Measurements from ENCODE around the gene VSTM4.

Gene VSTM4

DNA sequence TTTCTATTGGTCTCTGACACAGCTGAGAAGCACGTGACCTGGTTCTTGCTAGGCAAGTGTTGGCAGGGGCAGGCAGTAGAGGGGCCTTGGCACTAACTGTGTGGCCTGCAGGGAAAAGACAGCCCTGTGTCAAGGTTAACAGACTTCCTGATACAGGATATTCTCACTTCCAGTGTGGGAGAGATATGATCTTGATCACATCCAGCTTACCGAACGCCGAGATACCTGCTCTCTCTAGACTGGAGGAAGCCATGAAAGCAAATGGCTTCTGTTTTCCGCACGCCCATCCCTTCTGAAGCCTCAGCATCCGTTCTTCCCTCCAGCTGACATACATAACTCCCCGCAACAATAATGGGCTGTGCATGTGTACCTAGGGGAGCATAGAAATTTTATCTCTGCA, 79.4 kb downstream of the VSTM4 start:
- TF ChIP-seq, protein P1, sequence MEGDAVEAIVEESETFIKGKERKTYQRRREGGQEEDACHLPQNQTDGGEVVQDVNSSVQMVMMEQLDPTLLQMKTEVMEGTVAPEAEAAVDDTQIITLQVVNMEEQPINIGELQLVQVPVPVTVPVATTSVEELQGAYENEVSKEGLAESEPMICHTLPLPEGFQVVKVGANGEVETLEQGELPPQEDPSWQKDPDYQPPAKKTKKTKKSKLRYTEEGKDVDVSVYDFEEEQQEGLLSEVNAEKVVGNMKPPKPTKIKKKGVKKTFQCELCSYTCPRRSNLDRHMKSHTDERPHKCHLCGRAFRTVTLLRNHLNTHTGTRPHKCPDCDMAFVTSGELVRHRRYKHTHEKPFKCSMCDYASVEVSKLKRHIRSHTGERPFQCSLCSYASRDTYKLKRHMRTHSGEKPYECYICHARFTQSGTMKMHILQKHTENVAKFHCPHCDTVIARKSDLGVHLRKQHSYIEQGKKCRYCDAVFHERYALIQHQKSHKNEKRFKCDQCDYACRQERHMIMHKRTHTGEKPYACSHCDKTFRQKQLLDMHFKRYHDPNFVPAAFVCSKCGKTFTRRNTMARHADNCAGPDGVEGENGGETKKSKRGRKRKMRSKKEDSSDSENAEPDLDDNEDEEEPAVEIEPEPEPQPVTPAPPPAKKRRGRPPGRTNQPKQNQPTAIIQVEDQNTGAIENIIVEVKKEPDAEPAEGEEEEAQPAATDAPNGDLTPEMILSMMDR (IDR thresholded peaks at IDR 0.05; ENCODE audit: low read depth, low read length) = no peak
- no peak overlapping the region for H3K4me3 ChIP-seq (replicated peaks in 1 of 2; ENCODE audit: low read depth in 2 of 2, low read length in 2 of 2)
- no peak for DNase-seq (ENCODE audit: low read depth in 2 of 2)

DNA sequence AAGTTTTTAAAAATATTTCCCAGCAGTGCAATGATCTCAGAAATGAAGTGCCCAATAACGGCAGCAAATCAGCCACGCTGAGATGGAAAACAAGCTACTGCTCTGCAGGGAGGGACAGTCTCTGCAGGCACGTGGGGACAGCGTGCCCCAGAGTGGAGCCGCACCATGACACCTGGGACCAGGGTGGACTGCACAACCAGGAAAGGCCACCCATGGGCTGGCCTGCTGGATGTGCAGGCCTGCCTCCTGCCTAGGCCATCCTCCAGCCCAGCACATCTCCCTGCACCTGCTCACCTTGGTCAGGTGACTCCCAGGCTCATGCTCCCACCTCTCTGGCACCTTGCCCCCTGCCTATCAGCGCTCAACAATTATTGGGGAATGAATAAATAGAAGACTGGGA, 80.4 kb downstream of the VSTM4 start:
- DNase-seq (ENCODE audit: low read depth in 2 of 2) = no peak
- no peak overlapping the region for H3K4me3 ChIP-seq (replicated peaks in 1 of 2; ENCODE audit: low read depth in 2 of 2, low read length in 2 of 2)
- TF ChIP-seq, protein P1 (IDR thresholded peaks at IDR 0.05; ENCODE audit: low read depth, low read length) = no peak

DNA sequence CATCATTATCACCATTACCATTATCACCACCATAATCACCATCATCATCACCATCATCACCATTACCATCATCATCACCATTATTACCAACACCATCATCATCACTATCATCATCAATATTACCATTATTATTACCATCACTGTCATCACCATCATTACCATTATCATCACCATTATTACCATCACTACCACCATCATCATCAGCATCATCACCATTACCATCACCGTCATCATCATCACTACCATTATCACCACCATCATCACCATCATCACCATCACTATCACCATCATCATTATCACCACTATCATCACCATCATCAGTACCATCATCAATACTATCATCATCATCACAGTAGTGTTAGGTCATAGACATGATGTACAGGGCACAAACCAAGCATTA, 81.4 kb downstream of the VSTM4 start:
- H3K4me3 ChIP-seq (replicated peaks in 1 of 2; ENCODE audit: low read depth in 2 of 2, low read length in 2 of 2) = no peak overlapping the region
- TF ChIP-seq, protein P1 (IDR thresholded peaks at IDR 0.05; ENCODE audit: low read depth, low read length) = no peak
- DNase-seq (ENCODE audit: low read depth in 2 of 2) = no peak

DNA sequence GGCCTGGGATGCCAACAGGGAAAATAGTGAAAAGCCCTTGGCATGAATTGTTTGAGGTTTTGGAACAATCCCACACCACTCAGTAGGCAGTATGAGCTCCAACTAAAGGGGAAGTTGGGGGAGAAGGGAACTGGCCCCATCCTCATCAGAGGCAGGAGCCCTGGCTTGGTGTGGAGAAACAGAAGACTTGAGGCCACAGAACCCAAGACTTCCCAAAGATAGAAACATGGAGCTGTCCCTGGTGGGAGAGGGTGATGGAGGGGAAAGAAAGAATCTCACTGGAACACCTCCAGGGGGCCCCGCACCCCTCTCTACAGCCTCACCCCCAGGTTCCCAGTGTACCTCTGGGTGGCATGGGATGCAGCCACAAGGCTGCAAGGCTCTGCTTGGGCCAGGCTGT, 85.7 kb downstream of the VSTM4 start:
- TF ChIP-seq, protein P1 (IDR thresholded peaks at IDR 0.05; ENCODE audit: low read depth, low read length) = no peak
- H3K4me3 ChIP-seq (replicated peaks in 1 of 2; ENCODE audit: low read depth in 2 of 2, low read length in 2 of 2) = no peak overlapping the region
- DNase-seq (ENCODE audit: low read depth in 2 of 2) = no peak

DNA sequence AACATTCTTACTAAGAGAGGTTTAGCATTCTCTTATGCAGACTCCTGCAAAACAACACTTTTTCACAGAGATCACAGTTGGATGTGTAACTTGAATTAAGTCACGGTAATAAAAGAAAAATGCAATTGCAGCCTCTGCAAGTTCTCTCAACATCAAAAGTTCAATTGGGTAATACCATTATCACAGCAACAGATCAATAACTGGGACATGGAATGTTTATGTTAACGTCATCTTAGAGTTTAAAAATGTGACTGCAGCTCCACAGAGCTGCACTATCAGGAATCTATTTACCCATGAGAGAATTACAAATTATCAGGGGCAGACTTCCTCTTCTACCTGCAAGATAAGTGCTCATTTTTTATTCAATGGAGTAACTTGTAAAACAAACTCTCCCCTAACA, 86.7 kb downstream of the VSTM4 start:
- H3K4me3 ChIP-seq (replicated peaks in 1 of 2; ENCODE audit: low read depth in 2 of 2, low read length in 2 of 2) = no peak overlapping the region
- TF ChIP-seq, protein P1 (IDR thresholded peaks at IDR 0.05; ENCODE audit: low read depth, low read length) = no peak
- no peak for DNase-seq (ENCODE audit: low read depth in 2 of 2)

DNA sequence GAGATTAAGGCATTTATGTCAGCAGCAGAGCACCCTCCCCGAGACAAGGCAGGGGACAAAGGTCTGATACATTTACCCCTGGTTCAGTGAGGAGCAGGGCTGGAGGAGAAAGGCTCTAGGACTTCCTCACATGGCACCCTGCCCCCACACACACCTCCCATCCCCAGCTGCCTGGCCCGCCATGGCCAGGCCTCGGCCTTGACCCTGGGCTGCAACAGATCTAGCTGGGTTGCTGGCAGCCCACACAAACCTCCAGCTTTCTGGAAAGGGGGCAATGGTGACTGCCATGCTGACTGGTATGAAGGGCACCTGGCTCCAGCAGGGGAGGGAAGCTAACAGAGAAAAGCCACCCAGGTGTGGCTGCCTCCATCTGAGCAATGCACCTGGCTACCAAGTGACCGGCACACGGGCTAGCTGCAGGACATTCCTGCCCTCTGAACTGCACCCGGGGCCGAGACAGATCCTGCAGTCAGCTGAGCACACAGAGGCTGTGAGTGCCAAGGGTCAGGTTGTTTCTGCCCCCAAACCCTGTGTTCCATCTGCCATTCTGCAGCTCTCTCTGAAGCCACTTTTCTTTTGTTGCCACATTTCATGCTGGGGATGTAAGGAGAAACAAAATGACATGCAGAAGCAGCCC, 89.9 kb downstream of the VSTM4 start:
- TF ChIP-seq, protein P1 (IDR thresholded peaks at IDR 0.05; ENCODE audit: low read depth, low read length) = no peak
- no peak for DNase-seq (ENCODE audit: low read depth in 2 of 2)
- no peak overlapping the region for H3K4me3 ChIP-seq (replicated peaks in 1 of 2; ENCODE audit: low read depth in 2 of 2, low read length in 2 of 2)

DNA sequence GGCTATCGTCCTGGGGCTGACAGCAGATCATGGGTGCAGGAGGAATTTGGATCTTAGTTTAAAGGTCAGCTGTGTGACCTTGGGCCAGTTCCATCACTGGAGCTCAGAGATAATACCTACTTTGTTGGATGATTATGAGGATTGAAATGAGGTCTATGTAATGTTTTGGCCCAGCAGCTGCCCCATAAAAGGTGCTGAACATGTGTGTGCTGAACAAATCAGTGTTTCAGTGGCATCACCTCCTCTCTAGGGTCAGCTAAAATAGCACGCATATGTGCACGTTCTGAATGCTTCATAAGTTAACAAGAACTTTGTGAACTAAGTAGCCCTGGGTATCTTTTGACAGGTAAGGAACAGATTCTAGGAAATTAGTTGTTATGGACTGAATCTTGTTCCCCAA, 90.8 kb downstream of the VSTM4 start:
- TF ChIP-seq, protein P1 (IDR thresholded peaks at IDR 0.05; ENCODE audit: low read depth, low read length) = no peak
- no peak for DNase-seq (ENCODE audit: low read depth in 2 of 2)
- H3K4me3 ChIP-seq (replicated peaks in 1 of 2; ENCODE audit: low read depth in 2 of 2, low read length in 2 of 2) = no peak overlapping the region

Data from cardiac fibroblast (primary cell).